WTC11 (cell line): Measurements from ENCODE around the gene SNX14. TPM values are rescaled to one million over a fixed set of nuclear protein-coding genes. Genes with fewer than 3 reads are reported as not detected.

Source experiments
- ATAC-seq: fragments of 200-7000 bp; cut with Tn5 transposase; 2 replicates; pipeline ENCODE4 v1.10.0; 2021; ENCODE audit warnings: mild to moderate bottlenecking, moderate library complexity
- CTCF ChIA-PET: fragments of 300-600 bp; sonication (Branson Sonifier 250); formaldehyde crosslinking; loops from one replicate; lab custom pipeline; 2021; ENCODE audit warnings: antibody characterized with exemption; lab: Charles Lee
- POLR2A ChIA-PET: fragments of 350-600 bp; sonication (Branson Sonifier 250); formaldehyde crosslinking; loops from one replicate; lab custom pipeline; 2021; ENCODE audit warnings: antibody characterized with exemption; lab: Charles Lee
- DNase-seq: peaks from one replicate; pipeline ENCODE4 v3.0.0; 2021; ENCODE audit warnings: low spot score
- H3K27ac Mint-ChIP-seq: 2 replicates; pipeline ENCODE4 v1.8.0; 2021; ENCODE audit warnings: mixed read lengths
- H3K27me3 Mint-ChIP-seq: 2 replicates; pipeline ENCODE4 v1.8.0; 2021; ENCODE audit warnings: low read depth, mild to moderate bottlenecking, moderate library complexity, mixed read lengths
- H3K36me3 Mint-ChIP-seq: 2 replicates; pipeline ENCODE4 v1.8.0; 2021; ENCODE audit warnings: mixed read lengths
- H3K4me1 Mint-ChIP-seq: 2 replicates; pipeline ENCODE4 v1.8.0; 2022; ENCODE audit warnings: mixed read lengths
- H3K4me3 Mint-ChIP-seq: 2 replicates; pipeline ENCODE4 v1.8.0; 2021; ENCODE audit warnings: mild to moderate bottlenecking, moderate library complexity, mixed read lengths
- H3K9me3 Mint-ChIP-seq: 2 replicates; pipeline ENCODE4 v1.8.0; 2021; ENCODE audit warnings: mixed read lengths
- ELF4 ChIP-seq: sonication (generic); formaldehyde crosslinking; IDR thresholded peaks from 2 replicates; pipeline ENCODE4 v1.8.1; 2022; ENCODE audit warnings: low read depth, mild to moderate bottlenecking, moderate library complexity, missing genetic modification reagents
- EMX1 ChIP-seq: fragments of 250-450 bp; sonication (Bioruptor Pico); IDR thresholded peaks from 2 replicates; pipeline ENCODE4 v1.8.0; 2021; ENCODE audit warnings: mild to moderate bottlenecking
- FOXP1 ChIP-seq: sonication (generic); formaldehyde crosslinking; IDR thresholded peaks from 2 replicates; pipeline ENCODE4 v1.8.0; 2022; ENCODE audit warnings: missing genetic modification reagents, mild to moderate bottlenecking, moderate library complexity, borderline replicate concordance
- HMGA2 ChIP-seq: fragments of 250-450 bp; sonication (Bioruptor Pico); IDR thresholded peaks from 2 replicates; pipeline ENCODE4 v1.4.0; 2021; ENCODE audit warnings: mild to moderate bottlenecking, moderate library complexity
- PRDM15 ChIP-seq: sonication (generic); formaldehyde crosslinking; IDR thresholded peaks from 2 replicates; pipeline ENCODE4 v1.8.0; 2022; ENCODE audit warnings: missing genetic modification reagents
- PREB ChIP-seq: sonication (generic); formaldehyde crosslinking; IDR thresholded peaks from 2 replicates; pipeline ENCODE4 v1.8.1; 2022; ENCODE audit warnings: mild to moderate bottlenecking, missing genetic modification reagents, moderate library complexity, borderline replicate concordance
- RORB ChIP-seq: fragments of 250-450 bp; sonication (Bioruptor Pico); IDR thresholded peaks from 2 replicates; pipeline ENCODE4 v1.9.0; 2021; ENCODE audit warnings: mild to moderate bottlenecking
- ZBTB21 ChIP-seq: sonication (generic); formaldehyde crosslinking; IDR thresholded peaks from 2 replicates; pipeline ENCODE4 v1.8.1; 2023; ENCODE audit warnings: mild to moderate bottlenecking, missing genetic modification reagents, borderline replicate concordance
- ZNF219 ChIP-seq: sonication (generic); formaldehyde crosslinking; IDR thresholded peaks from 2 replicates; pipeline ENCODE4 v1.8.0; 2023; ENCODE audit warnings: missing genetic modification reagents, mild to moderate bottlenecking, borderline replicate concordance
- ZNF396 ChIP-seq: fragments of 250-450 bp; sonication (Bioruptor Pico); IDR thresholded peaks from 2 replicates; pipeline ENCODE4 v1.8.0; 2021; ENCODE audit warnings: mild to moderate bottlenecking, moderate library complexity, borderline replicate concordance
- ZNF532 ChIP-seq: fragments of 250-450 bp; sonication (Bioruptor Pico); IDR thresholded peaks from 2 replicates; pipeline ENCODE4 v1.9.0; 2021; ENCODE audit warnings: mild to moderate bottlenecking, borderline replicate concordance
- total RNA-seq: library from RNA; stranded (reverse); gene quantifications from 3 replicates; pipeline ENCODE4 v1.2.3, GENCODE V29; 2021
- TF ChIP-seq, protein P1 (sequence below): sonication (generic); formaldehyde crosslinking; IDR thresholded peaks from 2 replicates; pipeline ENCODE4 v1.8.0; 2023; ENCODE audit warnings: mild to moderate bottlenecking, missing genetic modification reagents
- TF ChIP-seq, protein P2 (sequence below): fragments of 250-450 bp; sonication (Bioruptor Pico); IDR thresholded peaks from 2 replicates; pipeline ENCODE4 v1.9.0; 2021; ENCODE audit warnings: moderate library complexity, mild to moderate bottlenecking, inconsistent platforms, borderline replicate concordance
- TF ChIP-seq, protein P3 (sequence below): sonication (generic); formaldehyde crosslinking; IDR thresholded peaks from 2 replicates; pipeline ENCODE4 v1.8.0; 2022; ENCODE audit warnings: mild to moderate bottlenecking, missing genetic modification reagents

SNX14 gene
- total RNA-seq, 1 experiment from 2014 or later, result 34.3 TPM

DNA sequence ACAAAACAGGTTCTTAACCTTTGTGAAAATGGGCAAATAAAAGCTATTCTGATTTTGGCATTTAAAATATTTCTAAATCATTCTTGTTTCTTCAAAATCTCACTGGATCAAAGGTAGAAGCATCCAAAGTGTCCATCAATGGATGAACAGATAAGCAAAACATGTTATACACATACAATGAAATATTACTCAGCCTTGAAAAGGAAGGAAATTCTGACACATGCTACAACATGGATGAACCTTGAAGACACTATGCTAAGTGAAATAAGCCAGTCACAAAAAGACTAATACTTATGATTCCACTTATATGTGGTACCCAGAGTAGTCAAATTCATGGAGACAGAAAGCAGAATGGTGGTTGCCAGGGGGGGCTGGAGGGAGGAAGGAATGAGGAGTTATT is 45.9 kb downstream of the SNX14 start:
- ChIA-PET CTCF (no interaction called here), POLR2A (no interaction called here)
- H3K27me3 Mint-ChIP-seq, result no peaks in the 10 kb centered on the region
- peaks cover 26% of the 10 kb centered on the region for H3K36me3 Mint-ChIP-seq
- TF ChIP-seq PREB (CRISPR knock-in tag) (no peak), FOXP1 (CRISPR knock-in tag) (no peak), ELF4 (CRISPR knock-in tag) (no peak)
- TF ChIP-seq, protein P1, sequence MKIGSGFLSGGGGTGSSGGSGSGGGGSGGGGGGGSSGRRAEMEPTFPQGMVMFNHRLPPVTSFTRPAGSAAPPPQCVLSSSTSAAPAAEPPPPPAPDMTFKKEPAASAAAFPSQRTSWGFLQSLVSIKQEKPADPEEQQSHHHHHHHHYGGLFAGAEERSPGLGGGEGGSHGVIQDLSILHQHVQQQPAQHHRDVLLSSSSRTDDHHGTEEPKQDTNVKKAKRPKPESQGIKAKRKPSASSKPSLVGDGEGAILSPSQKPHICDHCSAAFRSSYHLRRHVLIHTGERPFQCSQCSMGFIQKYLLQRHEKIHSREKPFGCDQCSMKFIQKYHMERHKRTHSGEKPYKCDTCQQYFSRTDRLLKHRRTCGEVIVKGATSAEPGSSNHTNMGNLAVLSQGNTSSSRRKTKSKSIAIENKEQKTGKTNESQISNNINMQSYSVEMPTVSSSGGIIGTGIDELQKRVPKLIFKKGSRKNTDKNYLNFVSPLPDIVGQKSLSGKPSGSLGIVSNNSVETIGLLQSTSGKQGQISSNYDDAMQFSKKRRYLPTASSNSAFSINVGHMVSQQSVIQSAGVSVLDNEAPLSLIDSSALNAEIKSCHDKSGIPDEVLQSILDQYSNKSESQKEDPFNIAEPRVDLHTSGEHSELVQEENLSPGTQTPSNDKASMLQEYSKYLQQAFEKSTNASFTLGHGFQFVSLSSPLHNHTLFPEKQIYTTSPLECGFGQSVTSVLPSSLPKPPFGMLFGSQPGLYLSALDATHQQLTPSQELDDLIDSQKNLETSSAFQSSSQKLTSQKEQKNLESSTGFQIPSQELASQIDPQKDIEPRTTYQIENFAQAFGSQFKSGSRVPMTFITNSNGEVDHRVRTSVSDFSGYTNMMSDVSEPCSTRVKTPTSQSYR (CRISPR knock-in tag), result no peak
- TF ChIP-seq, all 79 proteins: peak for 0
- ATAC-seq (no peak), DNase-seq (no peak)
- Mint-ChIP-seq H3K4me1 (peaks cover 2% of the 10 kb centered on the region), H3K27ac (no peak overlapping the region), H3K4me3 (no peak overlapping the region), H3K9me3 (peaks cover 15% of the 10 kb centered on the region)

DNA sequence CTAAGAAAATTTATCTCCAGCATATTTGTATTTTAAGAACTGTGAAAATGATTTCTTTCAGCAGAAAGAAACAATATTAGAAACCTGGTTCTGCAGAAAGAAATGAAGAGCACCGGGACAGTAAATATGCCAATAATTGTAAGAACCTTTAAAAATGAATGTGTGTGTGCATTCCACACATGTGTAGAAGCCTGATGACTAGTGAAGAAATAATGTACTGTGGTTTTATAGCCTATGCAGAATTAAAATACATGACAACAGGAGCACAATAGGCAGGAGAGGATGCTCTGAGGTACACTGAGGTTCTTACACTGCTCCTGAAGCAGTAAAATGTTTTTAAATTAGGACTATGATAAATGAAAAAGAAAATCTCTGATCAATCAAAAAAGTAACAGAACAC is 48.9 kb downstream of the SNX14 start:
- no peak for ATAC-seq
- POLR2A ChIA-PET, result no interaction called here
- peaks cover 20% of the 10 kb centered on the region for H3K36me3 Mint-ChIP-seq
- H3K27me3 Mint-ChIP-seq, result no peaks in the 10 kb centered on the region
- no peak for TF ChIP-seq EMX1
- no peak for TF ChIP-seq ZNF396 (CRISPR knock-in tag)
- TF ChIP-seq PRDM15 (CRISPR knock-in tag), result no peak
- TF ChIP-seq ZNF219 (CRISPR knock-in tag), result no peak
- no peak for TF ChIP-seq HMGA2 (CRISPR knock-in tag)
- TF ChIP-seq, protein P2, sequence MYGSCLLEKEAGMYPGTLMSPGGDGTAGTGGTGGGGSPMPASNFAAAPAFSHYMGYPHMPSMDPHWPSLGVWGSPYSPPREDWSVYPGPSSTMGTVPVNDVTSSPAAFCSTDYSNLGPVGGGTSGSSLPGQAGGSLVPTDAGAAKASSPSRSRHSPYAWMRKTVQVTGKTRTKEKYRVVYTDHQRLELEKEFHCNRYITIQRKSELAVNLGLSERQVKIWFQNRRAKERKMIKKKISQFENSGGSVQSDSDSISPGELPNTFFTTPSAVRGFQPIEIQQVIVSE (CRISPR knock-in tag), result no peak
- no peak for TF ChIP-seq RORB
- TF ChIP-seq, protein P3, sequence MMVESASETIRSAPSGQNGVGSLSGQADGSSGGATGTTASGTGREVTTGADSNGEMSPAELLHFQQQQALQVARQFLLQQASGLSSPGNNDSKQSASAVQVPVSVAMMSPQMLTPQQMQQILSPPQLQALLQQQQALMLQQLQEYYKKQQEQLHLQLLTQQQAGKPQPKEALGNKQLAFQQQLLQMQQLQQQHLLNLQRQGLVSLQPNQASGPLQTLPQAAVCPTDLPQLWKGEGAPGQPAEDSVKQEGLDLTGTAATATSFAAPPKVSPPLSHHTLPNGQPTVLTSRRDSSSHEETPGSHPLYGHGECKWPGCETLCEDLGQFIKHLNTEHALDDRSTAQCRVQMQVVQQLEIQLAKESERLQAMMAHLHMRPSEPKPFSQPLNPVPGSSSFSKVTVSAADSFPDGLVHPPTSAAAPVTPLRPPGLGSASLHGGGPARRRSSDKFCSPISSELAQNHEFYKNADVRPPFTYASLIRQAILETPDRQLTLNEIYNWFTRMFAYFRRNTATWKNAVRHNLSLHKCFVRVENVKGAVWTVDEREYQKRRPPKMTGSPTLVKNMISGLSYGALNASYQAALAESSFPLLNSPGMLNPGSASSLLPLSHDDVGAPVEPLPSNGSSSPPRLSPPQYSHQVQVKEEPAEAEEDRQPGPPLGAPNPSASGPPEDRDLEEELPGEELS, result no peak
- no peak for TF ChIP-seq ZNF532
- TF ChIP-seq ZBTB21 (CRISPR knock-in tag), result no peak
- no peak overlapping the region for H3K27ac Mint-ChIP-seq
- peaks cover 7% of the 10 kb centered on the region; the same call in 1 of the 2 replicates for H3K9me3 Mint-ChIP-seq
- H3K4me1 Mint-ChIP-seq, result no peaks in the 10 kb centered on the region
- no peak overlapping the region for H3K4me3 Mint-ChIP-seq
- no peak for DNase-seq
- CTCF ChIA-PET, result no interaction called here
